HUES64 (cell line): Measurements from ENCODE around the gene SORCS3.

Experiments
- H3K27ac ChIP-seq: 2 replicates; pipeline ENCODE4 v1.7.0; 2013; ENCODE audit warnings: low read depth, low read length, inconsistent platforms
- H3K27me3 ChIP-seq: 2 replicates; pipeline ENCODE4 v1.6.1; 2013; ENCODE audit warnings: mild to moderate bottlenecking, low read length; ENCODE audit not compliant: insufficient read depth
- H3K36me3 ChIP-seq: 2 replicates; pipeline ENCODE4 v1.6.1; 2013; ENCODE audit warnings: mild to moderate bottlenecking, low read length; ENCODE audit not compliant: insufficient read depth
- H3K4me1 ChIP-seq: 2 replicates; pipeline ENCODE4 v1.6.1; 2013; ENCODE audit warnings: mild to moderate bottlenecking, low read length, moderate library complexity; ENCODE audit not compliant: insufficient read depth
- H3K4me3 ChIP-seq: 2 replicates; pipeline ENCODE4 v1.5.1; 2013; ENCODE audit warnings: mild to moderate bottlenecking, low read length, moderate library complexity
- H3K9ac ChIP-seq: 2 replicates; pipeline ENCODE4 v1.6.1; 2013; ENCODE audit warnings: mild to moderate bottlenecking, low read depth, low read length
- H3K9me3 ChIP-seq: 2 replicates; pipeline ENCODE4 v1.6.1; 2013; ENCODE audit warnings: low read depth, low read length; ENCODE audit not compliant: insufficient read depth
- WGBS: fragments of 150-250, 120-280 bp; methylation state at CpG from one replicate; pipeline ENCODE4 v1.1.7; 2013; ENCODE audit warnings: missing lambda C conversion rate; 5-methylcytosine and 5-hydroxymethylcytosine counted together

Gene SORCS3

GRCh38 chr10:104811166-104811565 is 170.1 kb downstream of the SORCS3 start:
- H3K4me1 ChIP-seq: peaks cover 10% of the 10 kb centered on the region; the same call in 1 of the 2 replicates

GRCh38 chr10:104816501-104816900 is 175.4 kb downstream of the SORCS3 start:
- Histone ChIP-seq H3K27ac (no peak overlapping the region), H3K4me1 (no peaks in the 10 kb centered on the region), H3K4me3 (no peak overlapping the region), H3K27me3 (no peaks in the 10 kb centered on the region), H3K9ac (no peak overlapping the region), H3K36me3 (no peaks in the 10 kb centered on the region), H3K9me3 (no peaks in the 10 kb centered on the region)
- WGBS: 100% methylated on average over 2 of the region's 2 CpGs

More at GRCh38 chr10:104811166-104811565, 170.1 kb downstream of the SORCS3 start:
- Histone ChIP-seq H3K36me3 (no peaks in the 10 kb centered on the region), H3K9ac (no peak overlapping the region), H3K27me3 (no peaks in the 10 kb centered on the region), H3K9me3 (no peaks in the 10 kb centered on the region), H3K4me3 (no peak overlapping the region), H3K27ac (no peak overlapping the region)
- 91% methylated on average over 1 of the region's 1 CpG for WGBS

- Histone ChIP-seq H3K9me3 (no peaks in the 10 kb centered on the region), H3K27ac (no peak overlapping the region), H3K4me3 (no peak overlapping the region), H3K27me3 (no peaks in the 10 kb centered on the region), H3K9ac (no peak overlapping the region), H3K4me1 (no peaks in the 10 kb centered on the region), H3K36me3 (no peaks in the 10 kb centered on the region)
- 93% methylated on average over 2 of the region's 2 CpGs for WGBS
Observed at GRCh38 chr10:104819731-104820130, 178.6 kb downstream of the SORCS3 start.

GRCh38 chr10:104822088-104822487 is 181.0 kb downstream of the SORCS3 start:
- Histone ChIP-seq H3K36me3 (no peaks in the 10 kb centered on the region), H3K4me3 (no peak overlapping the region), H3K27ac (no peak overlapping the region), H3K9me3 (no peaks in the 10 kb centered on the region), H3K9ac (no peak overlapping the region), H3K4me1 (no peaks in the 10 kb centered on the region), H3K27me3 (no peaks in the 10 kb centered on the region)
- WGBS: 52% methylated on average over 3 of the region's 3 CpGs

- no peaks in the 10 kb centered on the region for H3K36me3 ChIP-seq
- WGBS: 34% methylated on average over 6 of the region's 6 CpGs
- H3K4me3 ChIP-seq: no peak overlapping the region
- no peaks in the 10 kb centered on the region for H3K27me3 ChIP-seq
- no peaks in the 10 kb centered on the region for H3K9me3 ChIP-seq
- no peak overlapping the region for H3K27ac ChIP-seq
- H3K4me1 ChIP-seq: no peaks in the 10 kb centered on the region
- H3K9ac ChIP-seq: no peak overlapping the region
Observed at GRCh38 chr10:104824380-104825006, 183.4 kb downstream of the SORCS3 start.

- Histone ChIP-seq H3K36me3 (no peaks in the 10 kb centered on the region), H3K27ac (no peak overlapping the region), H3K9me3 (no peaks in the 10 kb centered on the region), H3K4me3 (no peak overlapping the region), H3K4me1 (no peaks in the 10 kb centered on the region), H3K9ac (no peak overlapping the region), H3K27me3 (no peaks in the 10 kb centered on the region)
- 87% methylated on average over 5 of the region's 5 CpGs for WGBS
Observed at GRCh38 chr10:104831272-104831671, 190.2 kb downstream of the SORCS3 start.

- H3K27ac ChIP-seq: no peak overlapping the region
- H3K4me1 ChIP-seq: no peaks in the 10 kb centered on the region
- no peaks in the 10 kb centered on the region for H3K36me3 ChIP-seq
- H3K4me3 ChIP-seq: no peak overlapping the region
- no peak overlapping the region for H3K9ac ChIP-seq
- H3K9me3 ChIP-seq: no peaks in the 10 kb centered on the region
- 67% methylated on average over 1 of the region's 1 CpG for WGBS
- H3K27me3 ChIP-seq: no peaks in the 10 kb centered on the region
Observed at GRCh38 chr10:104834580-104834979, 193.5 kb downstream of the SORCS3 start.

- no peaks in the 10 kb centered on the region for H3K4me1 ChIP-seq
- no peak overlapping the region for H3K27ac ChIP-seq
- no peaks in the 10 kb centered on the region for H3K9me3 ChIP-seq
- 93% methylated on average over 2 of the region's 2 CpGs for WGBS
- H3K4me3 ChIP-seq: no peak overlapping the region
- no peaks in the 10 kb centered on the region for H3K36me3 ChIP-seq
- H3K9ac ChIP-seq: no peak overlapping the region
- H3K27me3 ChIP-seq: no peaks in the 10 kb centered on the region
Observed at GRCh38 chr10:104835422-104835821, 194.3 kb downstream of the SORCS3 start.

GRCh38 chr10:104842704-104843103 is 201.6 kb downstream of the SORCS3 start:
- H3K4me3 ChIP-seq: no peak overlapping the region
- H3K9ac ChIP-seq: no peak overlapping the region
- no peaks in the 10 kb centered on the region for H3K9me3 ChIP-seq
- H3K36me3 ChIP-seq: no peaks in the 10 kb centered on the region
- 82% methylated on average over 3 of the region's 3 CpGs for WGBS
- no peak overlapping the region for H3K27ac ChIP-seq
- no peaks in the 10 kb centered on the region for H3K4me1 ChIP-seq
- H3K27me3 ChIP-seq: no peaks in the 10 kb centered on the region

GRCh38 chr10:104844073-104844472 is 203.0 kb downstream of the SORCS3 start:
- Histone ChIP-seq H3K9me3 (no peaks in the 10 kb centered on the region), H3K27me3 (no peaks in the 10 kb centered on the region), H3K27ac (no peak overlapping the region), H3K4me1 (no peaks in the 10 kb centered on the region), H3K36me3 (no peaks in the 10 kb centered on the region), H3K9ac (no peak overlapping the region), H3K4me3 (no peak overlapping the region)
- 93% methylated on average over 3 of the region's 3 CpGs for WGBS

- no peaks in the 10 kb centered on the region for H3K4me1 ChIP-seq
- no peak overlapping the region for H3K27ac ChIP-seq
- no peak overlapping the region for H3K4me3 ChIP-seq
- no peaks in the 10 kb centered on the region for H3K9me3 ChIP-seq
- no peaks in the 10 kb centered on the region for H3K27me3 ChIP-seq
- H3K36me3 ChIP-seq: no peaks in the 10 kb centered on the region
- WGBS: 98% methylated on average over 5 of the region's 5 CpGs
- H3K9ac ChIP-seq: no peak overlapping the region
Observed at GRCh38 chr10:104850023-104850422, 208.9 kb downstream of the SORCS3 start.
